GM19351 (cell line): ENCODE results near the gene RASA4B.
"Not testable (repeated sequence)": the region's sequence is repeated elsewhere in the genome, so short reads cannot be mapped to it uniquely, and the experiment has no call there.

ENCODE experiments used
- ATAC-seq: cut with Tn5 transposase; IDR thresholded peaks from one replicate; pipeline ENCODE4 v1.9.1; 2021; ENCODE audit warnings: mild to moderate bottlenecking, moderate library complexity; ENCODE audit not compliant: unreplicated experiment

Gene RASA4B

GRCh38 chr7:102512642-102513221, 4.8 kb downstream of the RASA4B start:
- not testable (repeated sequence) for ATAC-seq

DNA sequence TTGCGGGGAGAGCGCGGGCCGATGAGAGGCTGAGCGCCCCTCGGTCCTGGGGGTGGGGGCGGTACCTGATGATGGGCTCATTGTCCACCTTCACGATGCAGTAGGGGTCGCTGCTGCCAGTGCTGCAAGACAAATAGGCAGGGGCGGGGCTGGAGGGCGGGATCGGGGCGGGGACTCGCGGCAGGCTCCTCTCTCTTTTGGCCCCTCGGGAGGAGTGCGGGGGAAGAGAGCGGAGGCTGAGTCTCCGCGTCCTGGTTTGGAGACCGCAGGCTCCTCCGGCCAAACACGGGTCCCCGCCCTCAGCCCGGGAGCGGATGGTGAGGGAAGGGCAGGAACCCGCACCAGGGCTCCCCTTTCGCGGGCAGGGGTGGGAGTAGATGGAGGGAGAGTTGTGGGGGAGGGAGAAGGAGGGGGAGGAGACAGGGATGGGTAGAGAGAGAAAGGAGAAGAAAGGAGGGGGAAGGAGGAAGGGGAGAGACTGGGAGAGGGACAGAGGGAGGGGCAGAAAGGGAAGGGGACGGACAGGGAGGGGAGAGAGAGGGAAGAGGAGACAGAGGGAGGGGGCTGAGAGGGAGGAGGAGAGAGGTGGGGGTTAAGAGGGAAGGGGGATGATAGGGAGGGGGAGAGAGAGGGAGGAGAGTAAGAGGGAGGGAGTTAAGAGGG, 5.6 kb downstream of the RASA4B start:
- ATAC-seq: peak; percentile 42

GRCh38 chr7:102510575-102510974, 7.0 kb downstream of the RASA4B start:
- not testable (repeated sequence) for ATAC-seq

DNA sequence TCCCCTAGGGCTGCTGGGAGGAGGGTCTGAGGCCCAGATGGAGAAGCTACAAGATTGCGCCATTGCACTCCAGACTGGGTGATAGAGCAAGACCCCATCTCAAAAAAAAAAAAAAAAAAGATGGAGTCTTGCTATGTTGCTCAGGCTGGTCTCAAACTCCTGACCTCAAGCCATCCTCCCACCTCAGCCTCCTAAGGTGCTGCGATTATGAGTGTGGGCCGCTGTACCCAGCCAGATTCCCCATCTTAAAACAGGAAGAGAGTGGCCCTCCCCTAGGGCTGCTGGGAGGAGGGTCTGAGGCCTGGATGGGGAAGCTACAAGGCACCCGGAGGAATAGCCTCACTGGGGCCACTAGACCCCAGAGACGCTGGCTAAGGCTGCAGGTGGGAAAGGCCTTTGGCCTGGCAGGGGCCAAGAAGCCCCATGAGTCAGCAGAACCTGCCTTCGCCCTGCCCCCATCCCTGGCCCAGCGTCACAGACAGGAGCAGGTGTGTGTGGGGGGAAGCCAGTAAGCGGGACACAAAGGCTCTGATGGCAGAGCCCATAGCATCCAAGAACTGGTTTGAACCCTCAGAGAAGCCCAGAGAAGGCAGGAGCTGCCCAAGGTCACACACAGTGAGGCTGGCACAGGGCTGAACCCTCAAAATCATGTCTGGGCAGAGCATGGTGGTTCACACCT, 10.0 kb downstream of the RASA4B start:
- not testable (repeated sequence) for ATAC-seq

DNA sequence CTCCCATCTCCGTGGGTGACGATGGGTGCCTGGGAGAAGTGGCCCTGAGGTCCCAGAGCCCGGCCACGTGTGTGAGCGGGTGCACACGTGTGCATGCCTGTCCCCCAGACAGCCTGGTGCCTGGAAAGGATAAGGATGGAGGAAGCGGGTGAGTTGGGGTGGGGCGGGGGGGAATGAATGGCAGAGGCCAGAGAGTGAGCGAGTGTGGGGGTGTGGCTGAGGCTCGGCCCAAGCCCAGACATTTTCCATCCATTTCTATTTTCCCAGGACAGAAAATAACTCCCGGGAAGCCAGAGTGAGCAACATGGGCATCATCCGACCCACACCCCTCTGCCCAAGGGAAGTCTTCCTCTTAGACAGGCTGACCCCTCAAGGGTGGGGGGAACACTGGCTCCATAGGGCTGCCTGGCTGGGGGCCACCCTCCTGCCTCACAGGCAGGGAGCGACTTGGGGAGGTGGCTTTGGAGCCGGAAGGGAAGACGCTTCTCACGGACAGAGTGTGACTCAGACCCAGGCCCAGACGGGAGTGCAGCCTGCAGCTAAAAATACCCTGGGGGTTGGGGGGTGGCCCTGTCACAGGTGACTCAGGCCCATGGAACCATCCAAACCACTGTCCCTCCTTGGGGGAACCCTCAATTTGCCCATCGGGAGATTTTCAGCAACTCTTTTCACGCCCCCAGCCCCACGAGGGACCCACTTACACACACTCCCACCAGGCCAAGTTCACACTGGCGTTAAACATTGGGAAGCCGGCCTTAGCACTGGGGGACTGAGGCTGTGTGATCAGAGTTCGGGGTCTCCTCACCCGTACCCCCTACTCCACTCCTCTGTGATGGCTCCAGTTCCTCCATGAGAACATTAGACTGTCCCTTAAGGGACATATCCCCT, 12.0 kb downstream of the RASA4B start:
- not testable (repeated sequence) for ATAC-seq

DNA sequence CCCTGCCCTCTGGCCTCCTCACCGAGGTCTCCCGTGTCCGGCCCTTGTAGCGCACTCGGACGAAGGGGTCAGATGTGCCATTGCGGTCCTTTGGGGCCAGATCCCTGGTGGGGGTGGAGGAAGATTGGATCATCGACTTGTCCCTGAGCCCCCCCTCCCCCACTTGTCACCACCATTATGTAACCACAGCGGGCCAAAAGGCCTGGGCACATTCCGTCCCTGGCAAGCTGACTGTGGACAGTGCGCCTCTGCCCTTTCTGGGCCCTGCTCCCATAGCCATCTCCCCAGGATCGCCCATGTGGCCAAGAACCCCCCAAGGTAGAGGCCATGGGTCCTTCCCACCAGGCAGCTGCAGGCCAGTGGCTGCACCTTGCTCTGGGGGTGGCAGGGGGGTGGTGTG, 14.4 kb downstream of the RASA4B start:
- ATAC-seq: not testable (repeated sequence)

- not testable (repeated sequence) for ATAC-seq
Observed at GRCh38 chr7:102498321-102498720, 19.3 kb downstream of the RASA4B start.

GRCh38 chr7:102497308-102497707, 20.3 kb downstream of the RASA4B start:
- ATAC-seq: not testable (repeated sequence)

- ATAC-seq: not testable (repeated sequence)
Observed at GRCh38 chr7:102496861-102497260, 20.7 kb downstream of the RASA4B start.

DNA sequence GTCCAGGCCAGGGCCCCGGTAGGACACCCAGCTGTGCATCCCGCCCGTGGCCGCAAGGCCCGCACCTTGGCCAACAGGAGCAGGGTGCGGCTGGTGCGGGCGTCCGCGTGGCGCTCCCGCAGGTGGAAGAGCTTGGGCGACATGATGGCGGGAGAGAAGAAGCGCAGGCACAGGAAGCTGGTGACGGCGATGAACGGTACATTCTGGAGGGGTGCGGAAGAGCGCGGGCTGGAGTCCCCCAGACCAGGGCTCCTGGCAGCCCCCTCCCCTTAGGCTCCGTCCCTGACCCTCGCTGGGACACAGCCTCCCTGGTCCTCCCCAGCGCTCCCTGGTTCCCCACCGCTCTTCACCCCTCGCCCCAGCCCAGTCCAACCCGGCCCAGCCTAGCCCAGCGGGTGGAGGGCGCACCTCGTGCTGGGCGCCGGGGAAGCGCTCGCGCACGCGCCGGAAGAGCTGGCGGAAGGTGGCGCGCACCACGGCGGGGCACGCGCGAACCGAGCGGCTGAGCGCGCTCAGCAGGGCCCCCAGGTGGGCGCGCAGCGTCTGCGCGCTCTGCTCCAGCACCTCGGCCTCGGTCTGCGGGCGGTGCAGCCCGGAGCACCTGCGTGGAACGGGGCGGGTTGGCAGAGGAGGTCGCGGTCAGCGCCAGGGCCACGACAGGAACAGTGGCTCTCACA, 23.0 kb downstream of the RASA4B start:
- peak; percentile 64 for ATAC-seq

- ATAC-seq: not testable (repeated sequence)
Observed at GRCh38 chr7:102494026-102494425, 23.6 kb downstream of the RASA4B start.

- peak; percentile 51 for ATAC-seq
Observed at GRCh38 chr7:102493220-102493935, 24.2 kb downstream of the RASA4B start.

- peak; percentile 61 for ATAC-seq
Observed at GRCh38 chr7:102490529-102491075, 27.0 kb downstream of the RASA4B start.

- not testable (repeated sequence) for ATAC-seq
Observed at GRCh38 chr7:102484317-102484716, 33.3 kb downstream of the RASA4B start.

GRCh38 chr7:102481962-102482361, 35.6 kb downstream of the RASA4B start:
- not testable (repeated sequence) for ATAC-seq

DNA sequence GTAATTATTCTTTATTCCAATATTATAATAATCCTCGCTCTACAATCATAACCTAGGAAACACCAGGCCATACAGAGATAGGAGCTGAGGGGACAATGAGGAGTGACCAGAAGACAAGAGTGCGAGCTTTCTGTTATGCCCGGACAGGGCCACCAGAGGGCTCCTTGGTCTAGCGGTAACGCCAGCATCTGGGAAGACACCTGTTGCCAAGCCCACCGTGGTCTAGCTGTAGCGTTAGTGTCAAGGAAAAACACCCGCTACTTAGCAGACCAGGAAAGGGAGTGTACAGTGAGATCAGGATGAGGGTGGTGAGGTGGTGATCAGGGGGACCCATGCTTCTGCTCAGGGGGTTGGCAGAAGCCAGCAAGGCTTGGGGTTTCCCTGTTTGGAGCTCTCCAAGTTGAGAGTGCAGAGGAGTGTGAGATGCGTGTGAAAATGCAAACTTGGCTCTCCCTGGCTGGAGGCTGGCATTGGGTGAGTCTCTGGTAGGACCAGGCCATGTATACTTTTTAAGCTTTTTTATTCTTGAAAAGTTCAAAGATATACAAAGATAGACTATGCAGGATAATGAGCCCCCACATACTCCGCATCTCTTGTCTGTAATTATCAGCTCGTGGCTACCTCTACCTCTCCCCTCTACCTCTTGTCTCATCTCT, 37.5 kb downstream of the RASA4B start:
- not testable (repeated sequence) for ATAC-seq

DNA sequence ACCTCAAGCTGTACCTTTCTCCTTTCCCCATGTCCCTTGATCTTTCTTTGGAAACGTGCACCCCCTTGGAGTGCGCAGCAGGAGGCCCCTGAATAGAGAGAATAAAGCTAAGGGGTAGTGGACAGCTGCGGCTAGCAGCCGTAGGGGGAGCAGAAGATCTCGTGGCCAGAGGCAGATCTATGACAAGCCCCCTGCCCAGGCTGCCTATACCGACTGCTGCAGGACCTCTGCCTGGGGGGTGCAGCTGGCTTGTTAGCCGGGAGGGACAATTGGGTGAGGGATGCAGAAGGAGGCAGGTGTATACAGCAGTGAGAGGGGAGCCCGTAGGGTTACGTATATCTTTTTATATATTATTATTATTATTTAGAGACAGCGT, 38.4 kb downstream of the RASA4B start:
- peak; percentile 28 for ATAC-seq

DNA sequence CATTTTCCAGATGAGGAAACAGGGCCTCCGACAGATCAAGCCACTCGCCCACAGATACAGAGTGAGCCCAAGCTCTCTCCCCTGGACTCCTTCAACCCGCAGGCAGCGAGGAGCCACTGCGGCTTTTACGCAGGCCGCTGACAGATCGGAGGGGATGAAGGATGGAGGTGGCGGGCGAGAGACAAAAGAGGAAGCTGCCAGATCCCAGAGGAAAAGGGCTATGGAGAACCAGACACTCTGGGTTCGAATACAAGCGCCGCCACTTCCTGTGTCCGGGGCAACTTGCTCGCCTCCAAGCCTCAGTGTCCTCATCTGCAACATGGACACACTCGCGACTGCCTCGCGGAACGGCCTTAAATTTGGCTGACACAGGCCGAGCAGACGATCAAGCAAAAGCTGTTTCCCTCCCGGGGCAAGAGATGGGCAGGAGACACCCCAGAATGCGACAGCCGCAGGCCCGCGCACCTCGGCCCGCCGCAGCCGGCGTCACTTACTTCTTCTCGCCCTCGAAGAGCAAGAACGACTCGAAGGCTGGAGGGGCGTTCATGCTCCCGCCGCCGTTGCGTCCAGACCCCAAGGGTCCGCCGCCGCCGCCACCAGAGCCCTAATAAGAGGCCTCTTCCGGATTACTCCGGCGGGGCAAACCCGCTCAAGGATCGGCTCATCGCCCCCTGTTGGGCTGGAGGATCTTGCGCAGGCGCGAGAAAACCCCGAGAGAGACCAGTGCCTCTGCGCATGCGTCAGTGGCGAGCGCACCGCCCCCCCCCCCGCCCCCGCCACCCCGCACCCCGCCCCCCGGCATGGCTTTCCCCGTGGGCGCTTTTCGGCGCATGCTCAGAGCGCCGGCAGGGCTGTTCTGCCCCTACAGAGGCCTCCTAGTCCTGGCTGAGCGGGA, 39.0 kb downstream of the RASA4B start, which contains the start of gene POLR2J:
TSS of gene POLR2J (minus strand) at position 609 of the 895 bp plus-strand sequence. CDS start at position 547, 62 bp downstream.
- peak; percentile 89 for ATAC-seq
